Skeletal muscle tissue (tissue), 4 donors: ENCODE measurements around the gene INCENP. TPM values are rescaled to one million over a fixed set of nuclear protein-coding genes. Genes with fewer than 3 reads are reported as not detected.

Source experiments
- H3K27ac ChIP-seq: one replicate; pipeline ENCODE4 v1.7.0; 2013; ENCODE audit warnings: mild to moderate bottlenecking, low read depth, low read length, inconsistent platforms
- H3K27me3 ChIP-seq, 3 donors: one replicate each; pipeline ENCODE4 v1.7.0; 2013; ENCODE audit warnings: low read length in 3 of 3; ENCODE audit not compliant: control insufficient read depth in 3 of 3, insufficient read depth in 3 of 3
- H3K36me3 ChIP-seq, 3 donors: one replicate each; pipeline ENCODE4 v1.7.0; 2013; ENCODE audit warnings: low read length in 3 of 3; ENCODE audit not compliant: control insufficient read depth in 3 of 3, insufficient read depth in 3 of 3
- H3K4me1 ChIP-seq, 3 donors: one replicate each; pipeline ENCODE4 v1.7.0; 2013; ENCODE audit warnings: low read length in 3 of 3, mild to moderate bottlenecking in 3 of 3; ENCODE audit not compliant: control insufficient read depth in 3 of 3, insufficient read depth in 3 of 3
- H3K4me3 ChIP-seq, 3 donors: one replicate each; pipeline ENCODE4 v1.7.0; 2013; ENCODE audit warnings: low read length in 3 of 3
- H3K9ac ChIP-seq, 3 donors: one replicate each; pipeline ENCODE4 v1.7.0; 2013; ENCODE audit warnings: low read length in 3 of 3, mild to moderate bottlenecking in 3 of 3, moderate library complexity in 2 of 3, low read depth in 1 of 3
- H3K9me3 ChIP-seq, 3 donors: one replicate each; pipeline ENCODE4 v1.7.0; 2013; ENCODE audit warnings: low read length in 3 of 3; ENCODE audit not compliant: control insufficient read depth in 3 of 3
- total RNA-seq: library from RNA; depleted of rRNA; stranded (reverse); fragments of >200 nt; gene quantifications from one replicate; pipeline ENCODE4 v1.2.3, GENCODE V29; 2014
- donor health status: Osteomylitis.

INCENP gene
- total RNA-seq, 1 donor from 2014 or later, result 6.8 TPM

DNA sequence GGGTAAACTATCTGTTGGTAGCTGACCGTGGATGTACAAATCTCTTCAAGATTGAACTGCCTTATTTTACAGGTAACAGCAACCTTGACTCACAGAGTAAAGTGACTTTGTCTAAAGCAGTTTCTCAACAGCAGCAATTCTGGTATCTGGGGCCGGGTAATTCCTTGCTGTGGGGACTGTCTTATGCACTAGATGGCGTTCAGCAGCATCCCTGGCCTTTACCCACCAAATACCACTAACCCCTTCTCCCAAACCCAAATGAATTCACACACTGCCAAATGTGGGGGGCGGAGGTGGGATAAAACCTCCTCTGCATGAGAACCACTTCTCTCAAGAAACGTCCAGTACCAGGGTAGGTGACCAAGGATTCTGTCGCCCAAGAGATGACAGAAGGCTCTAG is 1.7 kb upstream of the INCENP start:
- Histone ChIP-seq H3K9ac (no peak overlapping the region), H3K27me3 (no peaks in the 10 kb centered on the region), H3K4me3 (no peak overlapping the region), H3K27ac (no peak overlapping the region), H3K4me1 (peaks cover 12 to 24% (median 17%) of the 10 kb centered on the region in 3 donors), H3K9me3 (no peaks in the 10 kb centered on the region), H3K36me3 (no peaks in the 10 kb centered on the region)

DNA sequence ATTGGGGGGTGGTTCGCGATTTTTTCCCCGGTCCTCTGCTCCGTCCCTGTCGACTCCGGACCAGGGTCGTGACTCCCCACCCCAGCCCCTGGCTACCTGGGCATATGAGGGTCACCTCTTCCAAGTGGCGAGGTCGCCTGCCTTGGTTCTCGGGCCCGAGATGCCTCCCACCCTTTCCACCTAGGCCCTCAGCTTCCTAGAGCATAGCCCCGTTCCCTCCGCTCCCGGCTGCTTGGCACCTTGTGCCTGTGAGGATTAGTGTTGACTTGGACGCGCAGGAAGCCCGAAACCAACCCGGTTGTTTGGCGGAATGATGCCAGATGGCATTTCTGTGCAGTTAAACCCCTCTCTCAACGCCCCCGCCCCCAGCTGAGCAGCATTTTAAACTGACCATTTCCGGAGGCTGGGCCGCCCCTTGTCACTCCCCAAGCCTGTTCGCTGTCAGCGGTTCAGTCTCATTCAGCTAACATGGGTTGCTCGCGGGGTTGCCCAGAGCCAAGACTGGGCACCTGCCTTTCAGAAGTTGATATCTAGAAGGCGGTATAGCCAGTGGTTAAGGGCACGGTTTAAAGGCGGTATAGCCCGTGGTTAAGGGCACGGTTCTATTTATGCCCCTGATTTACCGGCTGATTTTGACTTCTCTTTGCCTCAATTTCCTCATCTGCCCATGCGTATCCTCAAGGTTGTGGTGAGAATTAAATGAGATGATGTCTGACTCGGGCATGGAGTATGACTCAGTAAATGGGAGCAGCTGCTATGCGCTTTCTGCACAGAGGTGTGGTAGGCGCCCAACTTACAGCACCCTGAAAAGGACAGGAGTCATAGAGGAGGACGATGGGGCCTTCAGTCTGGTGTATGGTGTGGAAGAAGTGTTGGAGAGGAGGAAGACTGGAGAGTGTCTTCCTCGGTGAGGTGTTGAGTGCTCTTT is 639 bp downstream of the INCENP start:
- no peaks in the 10 kb centered on the region for H3K9me3 ChIP-seq
- peak overlapping the region; percentile 40 for H3K27ac ChIP-seq
- H3K36me3 ChIP-seq, result peaks cover 13 to 15% (median 14%) of the 10 kb centered on the region in 3 donors
- H3K27me3 ChIP-seq, result no peaks in the 10 kb centered on the region
- peak overlapping the region; percentile 94 to 99 (median 97) for H3K4me3 ChIP-seq
- H3K9ac ChIP-seq, result peak overlapping the region; percentile 91 to 93 (median 91)
- H3K4me1 ChIP-seq, result peaks cover 12 to 24% (median 17%) of the 10 kb centered on the region in 3 donors

DNA sequence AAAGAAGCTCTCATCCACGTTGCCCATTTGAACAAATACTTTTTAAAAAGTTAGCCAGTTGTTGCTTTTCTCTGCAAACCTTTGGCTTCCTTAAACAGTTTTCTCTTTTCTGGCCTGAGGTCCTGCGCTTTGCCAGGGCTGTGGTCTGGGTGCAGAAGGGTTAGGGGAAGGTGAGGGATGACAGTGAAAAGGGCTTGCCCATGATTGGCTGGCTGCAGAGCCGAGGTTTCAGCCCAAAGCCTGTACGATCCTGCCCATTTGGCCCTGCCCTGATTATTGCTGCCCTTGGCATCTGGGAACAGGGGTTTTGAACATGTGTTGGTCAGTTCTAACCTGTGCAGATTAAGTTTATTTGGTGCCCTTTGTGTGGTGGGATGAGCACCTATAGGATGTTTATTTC is 1.5 kb downstream of the INCENP start:
- H3K36me3 ChIP-seq, result peaks cover 21 to 24% (median 22%) of the 10 kb centered on the region in 3 donors
- no peaks in the 10 kb centered on the region for H3K27me3 ChIP-seq
- peak overlapping the region in 1 of 3 donors; percentile 97 for H3K4me3 ChIP-seq
- H3K27ac ChIP-seq, result no peak overlapping the region
- peak overlapping the region in 2 of 3 donors; percentile 41 to 91 for H3K9ac ChIP-seq
- peaks cover 12 to 24% (median 17%) of the 10 kb centered on the region in 3 donors for H3K4me1 ChIP-seq
- H3K9me3 ChIP-seq, result no peaks in the 10 kb centered on the region

DNA sequence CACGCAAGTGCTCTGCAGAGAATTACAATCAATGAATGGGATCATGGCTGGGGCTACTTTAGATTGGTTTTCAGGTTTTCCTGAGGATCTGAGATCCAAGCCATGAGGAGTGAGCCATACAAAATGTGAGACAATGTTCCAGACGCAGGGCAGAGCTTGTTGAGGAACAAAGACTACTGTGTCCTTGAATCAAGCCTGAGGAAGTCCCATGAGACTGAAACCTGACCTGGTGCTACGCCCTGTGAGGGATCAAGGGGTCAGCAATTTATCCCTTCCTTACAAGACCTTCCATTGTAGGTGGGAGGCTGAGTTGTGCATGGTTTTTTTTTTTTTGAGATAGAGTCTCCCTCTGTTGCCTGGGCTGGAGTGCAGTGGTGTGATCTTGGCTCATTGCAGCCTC is 2.1 kb downstream of the INCENP start:
- H3K4me3 ChIP-seq, result no peak overlapping the region

DNA sequence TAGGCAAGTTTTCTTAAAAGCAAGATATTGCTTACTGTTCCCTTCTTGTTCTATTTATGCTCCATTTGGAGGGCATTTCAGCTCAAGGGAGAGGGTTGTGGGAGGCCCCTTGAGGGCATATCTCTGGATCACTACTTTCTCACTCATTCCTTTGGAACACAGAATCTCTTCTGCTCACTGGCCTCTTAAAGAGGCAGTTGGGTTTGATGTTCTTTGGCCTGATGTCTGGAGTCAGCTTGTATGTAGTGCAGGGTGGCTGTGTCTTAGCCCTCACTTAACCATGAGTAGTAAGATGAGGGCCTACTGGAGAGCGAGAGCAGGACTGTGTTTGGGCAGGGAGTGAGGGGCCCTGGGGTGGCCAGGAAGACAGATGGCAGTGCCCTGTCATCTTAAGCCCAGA is 3.6 kb downstream of the INCENP start:
- peaks cover 12 to 24% (median 17%) of the 10 kb centered on the region in 3 donors for H3K4me1 ChIP-seq
- H3K4me3 ChIP-seq, result no peak overlapping the region

More for the DNA sequence above, 2.1 kb downstream of the INCENP start:
- peaks cover 12 to 24% (median 17%) of the 10 kb centered on the region in 3 donors for H3K4me1 ChIP-seq
- peak overlapping the region in 1 of 3 donors; percentile 41 for H3K9ac ChIP-seq
- peaks cover 27 to 29% (median 28%) of the 10 kb centered on the region in 3 donors for H3K36me3 ChIP-seq
- H3K9me3 ChIP-seq, result no peaks in the 10 kb centered on the region
- no peaks in the 10 kb centered on the region for H3K27me3 ChIP-seq
- no peak overlapping the region for H3K27ac ChIP-seq

DNA sequence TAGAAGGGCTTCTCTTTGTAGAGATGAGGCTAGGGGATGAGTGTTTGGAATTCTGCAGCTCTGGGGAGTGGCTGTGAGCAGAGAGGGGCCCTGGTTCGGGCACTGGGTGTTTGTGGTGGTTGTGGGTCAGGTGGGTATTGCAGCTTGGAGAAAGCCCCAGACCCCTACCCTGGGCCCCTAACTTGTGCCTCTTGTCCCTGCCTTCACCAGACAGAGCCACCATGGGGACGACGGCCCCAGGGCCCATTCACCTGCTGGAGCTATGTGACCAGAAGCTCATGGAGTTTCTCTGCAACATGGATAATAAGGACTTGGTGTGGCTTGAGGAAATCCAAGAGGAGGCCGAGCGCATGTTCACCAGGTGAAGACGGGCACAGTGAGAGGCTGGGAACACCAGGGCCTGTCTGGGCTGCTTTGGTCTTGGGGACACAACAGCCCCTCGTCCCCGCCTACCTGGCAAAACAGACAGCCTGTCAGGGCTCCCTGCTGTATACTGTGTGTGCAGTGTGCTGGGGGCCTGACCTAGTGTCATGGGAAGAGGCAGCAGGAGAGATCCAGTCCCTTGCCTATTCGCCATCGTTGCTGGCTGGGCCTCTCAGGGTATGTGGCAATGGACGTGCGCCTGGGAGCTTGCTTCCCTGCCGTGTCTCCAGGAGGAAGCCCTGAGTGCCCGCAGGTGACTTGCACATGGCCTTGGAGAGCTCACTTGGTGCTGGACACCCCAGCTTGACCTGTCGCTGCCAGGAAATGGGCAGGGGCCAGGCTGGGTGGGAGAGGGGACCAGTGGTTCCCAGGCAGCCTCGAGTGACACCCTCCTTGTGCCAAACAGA is 4.3 kb downstream of the INCENP start:
- Histone ChIP-seq H3K4me1 (peaks cover 12 to 24% (median 17%) of the 10 kb centered on the region in 3 donors), H3K27ac (no peak overlapping the region), H3K9me3 (no peaks in the 10 kb centered on the region), H3K9ac (no peak overlapping the region), H3K27me3 (no peaks in the 10 kb centered on the region), H3K4me3 (no peak overlapping the region), H3K36me3 (peaks cover 28 to 34% (median 33%) of the 10 kb centered on the region in 3 donors)

More for the DNA sequence above, 3.6 kb downstream of the INCENP start:
- Histone ChIP-seq H3K36me3 (peaks cover 28 to 32% (median 30%) of the 10 kb centered on the region in 3 donors), H3K9me3 (no peaks in the 10 kb centered on the region), H3K27ac (no peak overlapping the region), H3K9ac (no peak overlapping the region), H3K27me3 (no peaks in the 10 kb centered on the region)

DNA sequence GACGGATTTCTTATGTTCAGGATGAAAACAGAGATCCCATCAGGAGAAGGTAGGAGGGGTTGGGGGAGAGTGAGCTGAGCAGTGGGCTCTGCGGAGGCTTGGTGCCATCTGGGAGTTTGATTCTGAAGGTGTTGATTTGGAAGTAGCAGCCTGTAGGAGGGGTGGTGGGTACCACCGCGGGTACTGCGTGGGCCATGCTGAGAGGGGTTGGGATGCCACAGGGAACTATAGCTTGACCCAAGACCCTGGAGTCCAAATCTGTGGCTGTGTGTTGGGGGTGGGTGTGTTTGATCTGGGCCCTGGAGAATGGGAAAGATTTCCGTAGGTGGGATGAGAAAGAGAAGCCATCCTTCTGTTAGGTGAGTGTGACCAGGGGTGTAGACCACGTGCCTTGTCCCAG is 5.0 kb downstream of the INCENP start:
- peaks cover 28 to 34% (median 33%) of the 10 kb centered on the region in 3 donors for H3K36me3 ChIP-seq
- H3K4me1 ChIP-seq, result peaks cover 12 to 23% (median 17%) of the 10 kb centered on the region in 3 donors
- no peak overlapping the region for H3K4me3 ChIP-seq
- H3K27me3 ChIP-seq, result no peaks in the 10 kb centered on the region
- H3K27ac ChIP-seq, result no peak overlapping the region
- H3K9ac ChIP-seq, result no peak overlapping the region
- H3K9me3 ChIP-seq, result no peaks in the 10 kb centered on the region

DNA sequence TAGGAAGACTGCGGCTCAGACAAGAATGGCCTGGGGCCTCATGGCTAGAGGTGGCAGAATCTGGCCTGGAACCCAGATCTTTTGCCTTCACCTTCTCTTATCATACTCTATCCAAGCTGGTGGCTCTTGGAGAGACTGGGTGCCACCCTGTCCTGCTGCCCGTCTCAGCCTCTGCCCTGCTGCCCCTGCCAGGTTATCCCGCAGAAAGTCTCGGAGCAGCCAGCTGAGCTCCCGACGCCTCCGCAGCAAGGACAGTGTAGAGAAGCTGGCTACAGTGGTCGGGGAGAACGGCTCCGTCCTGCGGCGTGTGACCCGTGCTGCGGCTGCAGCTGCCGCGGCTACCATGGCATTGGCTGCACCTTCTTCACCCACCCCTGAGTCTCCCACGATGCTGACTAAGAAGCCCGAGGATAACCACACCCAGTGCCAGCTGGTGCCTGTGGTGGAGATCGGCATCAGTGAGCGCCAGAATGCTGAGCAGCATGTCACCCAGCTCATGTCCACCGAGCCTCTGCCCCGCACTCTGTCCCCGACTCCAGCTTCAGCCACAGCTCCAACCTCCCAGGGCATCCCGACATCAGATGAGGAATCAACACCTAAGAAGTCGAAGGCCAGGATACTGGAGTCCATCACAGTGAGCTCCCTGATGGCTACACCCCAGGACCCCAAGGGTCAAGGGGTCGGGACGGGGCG is 5.9 kb downstream of the INCENP start:
- Histone ChIP-seq H3K9me3 (no peaks in the 10 kb centered on the region), H3K4me3 (no peak overlapping the region), H3K27ac (no peak overlapping the region), H3K27me3 (no peaks in the 10 kb centered on the region), H3K36me3 (peaks cover 28 to 34% (median 33%) of the 10 kb centered on the region in 3 donors), H3K9ac (no peak overlapping the region), H3K4me1 (peaks cover 7 to 14% (median 12%) of the 10 kb centered on the region in 3 donors)
